Progenitor cell of endocrine pancreas (in vitro differentiated cells): ENCODE data around the gene C19orf85. TPM values are rescaled to one million over a fixed set of nuclear protein-coding genes. Genes with fewer than 3 reads are reported as not detected.

Experiments used
- DNase-seq: peaks from one replicate; pipeline ENCODE4 v3.0.0; 2021; ENCODE audit warnings: low spot score; ENCODE audit not compliant: unreplicated experiment
- H3K27ac Mint-ChIP-seq: 2 replicates; pipeline ENCODE4 v1.8.0; 2021; ENCODE audit warnings: mild to moderate bottlenecking, moderate library complexity, mixed read lengths
- H3K27me3 Mint-ChIP-seq: 2 replicates; pipeline ENCODE4 v1.8.0; 2021; ENCODE audit warnings: mixed read lengths
- H3K36me3 Mint-ChIP-seq: 2 replicates; pipeline ENCODE4 v1.8.0; 2022; ENCODE audit warnings: mixed read lengths; ENCODE audit not compliant: insufficient read depth
- H3K4me1 Mint-ChIP-seq: 2 replicates; pipeline ENCODE4 v1.8.0; 2021; ENCODE audit warnings: low read depth, mixed read lengths
- H3K4me3 Mint-ChIP-seq: 2 replicates; pipeline ENCODE4 v1.8.0; 2021; ENCODE audit warnings: low read depth, mild to moderate bottlenecking, moderate library complexity, mixed read lengths
- H3K9me3 Mint-ChIP-seq: 2 replicates; pipeline ENCODE4 v1.8.0; 2021; ENCODE audit warnings: low read depth, mixed read lengths
- CTCF ChIP-seq: fragments of 200-600 bp; sonication (generic); IDR thresholded peaks from one replicate; pipeline ENCODE4 v1.5.0; 2021; ENCODE audit warnings: antibody characterized with exemption, mild to moderate bottlenecking; ENCODE audit not compliant: unreplicated experiment
- long read RNA-seq: library from polyadenylated mRNA; unstranded; transcript quantifications from one replicate; pipeline ENCODE4 v2.0.0, GENCODE V29; 2020
- total RNA-seq: library from RNA; stranded (reverse); gene quantifications from 2 replicates; pipeline ENCODE4 v1.2.1, GENCODE V29; 2021

The C19orf85 gene
- total RNA-seq = not detected in 2 replicates
- long read RNA-seq = 0 reads

GRCh38 chr19:55464662-55465054 lies at the start of gene C19orf85:
C19orf85 (minus strand) TSS chr19:55464751; CDS start chr19:55464554, 197 bp downstream.
- DNase-seq = no peak
- H3K27me3 Mint-ChIP-seq = peaks cover 24% of the 10 kb centered on the region
- no peak within 1 kb of the TSS for H3K4me3 Mint-ChIP-seq
- no peaks in the 10 kb centered on the region for H3K9me3 Mint-ChIP-seq
- TF ChIP-seq CTCF = no peak
- H3K27ac Mint-ChIP-seq = no peak within 1 kb of the TSS
- no peaks in the 10 kb centered on the region for H3K36me3 Mint-ChIP-seq
- peaks cover 17% of the 10 kb centered on the region for H3K4me1 Mint-ChIP-seq

GRCh38 chr19:55508120-55508519 lies 43.6 kb upstream of the C19orf85 start:
- Mint-ChIP-seq H3K36me3 (no peaks in the 10 kb centered on the region), H3K4me1 (no peaks in the 10 kb centered on the region), H3K27ac (no peak overlapping the region), H3K9me3 (peaks cover 3% of the 10 kb centered on the region), H3K27me3 (peaks cover 34% of the 10 kb centered on the region), H3K4me3 (no peak overlapping the region)
- DNase-seq = no peak
- TF ChIP-seq CTCF = no peak

- Mint-ChIP-seq H3K9me3 (peaks cover 3% of the 10 kb centered on the region), H3K27ac (no peak overlapping the region), H3K27me3 (peaks cover 41% of the 10 kb centered on the region), H3K4me3 (no peak overlapping the region), H3K4me1 (no peaks in the 10 kb centered on the region), H3K36me3 (no peaks in the 10 kb centered on the region)
- no peak for DNase-seq
- no peak for TF ChIP-seq CTCF
Observed at GRCh38 chr19:55504981-55505380, 40.4 kb upstream of the C19orf85 start.

- Mint-ChIP-seq H3K27me3 (peaks cover 42% of the 10 kb centered on the region), H3K4me3 (no peak overlapping the region), H3K4me1 (no peaks in the 10 kb centered on the region), H3K36me3 (no peaks in the 10 kb centered on the region), H3K27ac (no peak overlapping the region), H3K9me3 (peaks cover 3% of the 10 kb centered on the region)
- no peak for DNase-seq
- no peak for TF ChIP-seq CTCF
Observed at GRCh38 chr19:55504252-55504603, 39.7 kb upstream of the C19orf85 start.

- Mint-ChIP-seq H3K36me3 (no peaks in the 10 kb centered on the region), H3K27ac (no peak overlapping the region), H3K4me3 (no peak overlapping the region), H3K27me3 (peaks cover 47% of the 10 kb centered on the region), H3K9me3 (peaks cover 3% of the 10 kb centered on the region), H3K4me1 (no peaks in the 10 kb centered on the region)
- TF ChIP-seq CTCF = peak; percentile 88
- peak; percentile 78 for DNase-seq
Observed at GRCh38 chr19:55503502-55504251, 39.1 kb upstream of the C19orf85 start.
